EH (cell line): ENCODE data around the gene FLT4.
A peak's percentile ranks its signal among the peaks of the same experiment; 100 is the strongest.

Experiments
- DNase-seq: peaks from one replicate; pipeline ENCODE4 v3.0.0-alpha.2; 2015; ENCODE audit warnings: low read depth

FLT4 gene

GRCh38 chr5:180590543-180591310, 58.7 kb downstream of the FLT4 start:
- DNase-seq = no peak

- no peak for DNase-seq
Observed at GRCh38 chr5:180589771-180590542, 59.4 kb downstream of the FLT4 start.

DNA sequence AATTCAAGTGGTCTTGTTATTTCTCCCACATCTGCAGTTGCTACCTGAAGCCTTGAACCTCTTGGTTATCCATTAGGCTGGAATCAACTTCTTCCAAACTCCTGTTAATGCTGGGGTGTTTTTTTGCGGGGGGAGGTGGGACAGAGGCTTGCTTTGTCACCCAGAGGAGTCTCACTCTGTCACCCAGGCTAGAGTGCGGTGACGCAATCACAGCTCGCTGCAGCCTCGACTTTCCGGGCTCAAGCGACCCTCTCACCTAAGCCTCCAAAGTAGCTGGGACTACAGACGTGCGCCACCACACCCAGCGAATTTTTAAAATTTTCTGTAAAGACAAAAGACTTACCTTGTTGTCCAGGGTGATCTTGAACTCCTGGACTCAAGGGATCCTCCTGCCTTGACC, 62.5 kb downstream of the FLT4 start:
- DNase-seq = no peak

GRCh38 chr5:180586204-180586603, 63.2 kb downstream of the FLT4 start:
- DNase-seq = no peak

DNA sequence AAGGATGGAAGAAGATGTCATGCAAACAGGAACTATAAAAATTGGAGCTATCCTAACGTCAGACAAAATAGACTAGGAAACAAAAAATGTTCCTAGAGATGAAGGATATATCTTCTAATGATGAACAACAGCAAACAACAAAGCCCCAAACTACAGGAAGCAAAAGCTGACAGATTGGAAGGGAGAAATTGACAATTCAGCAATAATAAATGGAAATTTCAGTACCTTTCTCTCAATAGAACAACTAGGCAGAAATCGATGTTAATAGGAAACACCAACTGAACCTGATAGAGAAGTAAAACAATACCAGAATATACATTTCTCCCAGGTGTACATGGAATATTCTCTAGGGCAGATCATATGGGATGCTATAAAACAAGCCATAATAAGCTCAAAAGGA, 65.7 kb downstream of the FLT4 start:
- DNase-seq = no peak

- DNase-seq = no peak
Observed at GRCh38 chr5:180580681-180581080, 68.7 kb downstream of the FLT4 start.

GRCh38 chr5:180575571-180575970, 73.8 kb downstream of the FLT4 start:
- no peak for DNase-seq

DNA sequence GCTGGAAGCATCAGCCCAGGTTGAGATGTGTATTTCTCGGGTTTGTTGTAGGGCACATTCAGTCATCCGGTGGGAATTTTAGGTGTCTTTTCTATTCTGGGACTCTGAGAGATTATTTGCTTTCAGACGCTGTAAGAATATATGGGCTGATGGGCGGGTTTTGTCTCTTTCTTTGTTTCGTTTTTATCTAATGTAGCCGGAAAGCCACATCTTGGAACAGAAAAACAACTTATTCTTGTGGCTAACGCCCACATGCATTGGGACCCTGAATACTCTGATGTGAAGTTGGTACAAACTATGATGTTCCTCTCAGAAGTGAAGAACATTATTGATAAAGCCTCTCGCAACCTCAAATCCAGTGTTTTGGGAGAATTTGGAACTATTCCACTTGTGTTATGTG, 80.5 kb downstream of the FLT4 start:
- no peak for DNase-seq

DNA sequence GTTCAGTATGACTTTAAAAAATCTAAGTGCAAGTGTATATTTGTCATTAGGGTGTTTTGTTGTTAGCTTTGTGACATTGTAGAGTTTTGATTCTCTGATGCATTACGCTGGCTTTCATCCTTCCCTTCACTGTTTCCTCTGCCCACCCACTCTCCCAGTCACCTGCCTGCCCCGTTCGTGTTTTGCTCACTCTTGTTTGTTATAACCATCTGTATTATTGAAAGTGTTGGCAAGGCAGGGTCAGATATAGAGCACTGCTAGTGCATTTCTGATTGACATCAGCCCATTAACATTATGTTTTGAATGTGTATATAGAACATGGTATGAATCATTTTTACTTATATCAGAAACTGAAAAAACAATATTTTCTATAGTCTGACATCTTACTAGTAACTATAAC, 85.4 kb downstream of the FLT4 start:
- no peak for DNase-seq

- no peak for DNase-seq
Observed at GRCh38 chr5:180558232-180558631, 91.2 kb downstream of the FLT4 start.

- peak; percentile 66 for DNase-seq
Observed at GRCh38 chr5:180557217-180557809, 92.1 kb downstream of the FLT4 start.

DNA sequence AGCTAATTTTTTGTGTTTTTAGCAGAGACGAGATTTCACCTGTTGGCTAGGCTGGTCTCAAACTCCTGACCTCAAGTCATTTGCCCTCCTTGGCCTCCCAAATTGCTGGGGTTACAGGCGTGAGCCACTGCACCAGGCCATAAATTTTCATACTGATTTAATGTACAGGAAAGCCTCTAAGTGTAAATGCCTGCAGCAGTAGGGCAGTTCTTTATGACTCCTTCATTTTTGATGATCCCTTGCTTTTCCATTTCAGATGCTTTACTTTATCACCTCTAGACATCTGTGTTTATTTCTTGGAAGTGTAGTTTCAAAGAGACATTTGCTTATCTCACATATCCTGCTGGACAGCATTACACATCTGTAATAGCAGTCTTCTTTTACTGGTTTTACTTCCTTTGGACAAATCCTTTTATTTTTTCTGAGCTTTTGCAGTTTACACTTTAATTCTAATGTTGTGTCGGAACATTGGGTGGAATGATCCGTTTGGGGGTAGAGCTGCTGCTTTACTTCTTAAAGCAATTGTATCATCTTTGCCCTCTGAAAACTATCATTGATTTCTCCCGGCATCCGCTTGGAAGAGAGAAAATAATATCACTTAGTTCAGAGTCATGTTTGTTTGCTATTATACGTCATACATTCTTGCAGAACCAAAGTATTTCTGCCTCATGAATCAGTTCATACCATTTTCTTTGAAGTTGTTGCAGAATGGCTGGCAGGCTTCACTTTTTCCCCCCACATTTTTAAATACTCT, 94.1 kb downstream of the FLT4 start:
- DNase-seq = peak; percentile 50

GRCh38 chr5:180553530-180553929, 95.9 kb downstream of the FLT4 start:
- peak; percentile 31 for DNase-seq
